Fibroblast of skin of abdomen (primary cell): ENCODE results near the gene CCDC83.
"Not testable (repeated sequence)": the region's sequence is repeated elsewhere in the genome, so short reads cannot be mapped to it uniquely, and the experiment has no call there.

Experiments used
- DNase-seq: peaks from one replicate; pipeline ENCODE4 v3.0.0-alpha.2; 2013

CCDC83 gene

DNA sequence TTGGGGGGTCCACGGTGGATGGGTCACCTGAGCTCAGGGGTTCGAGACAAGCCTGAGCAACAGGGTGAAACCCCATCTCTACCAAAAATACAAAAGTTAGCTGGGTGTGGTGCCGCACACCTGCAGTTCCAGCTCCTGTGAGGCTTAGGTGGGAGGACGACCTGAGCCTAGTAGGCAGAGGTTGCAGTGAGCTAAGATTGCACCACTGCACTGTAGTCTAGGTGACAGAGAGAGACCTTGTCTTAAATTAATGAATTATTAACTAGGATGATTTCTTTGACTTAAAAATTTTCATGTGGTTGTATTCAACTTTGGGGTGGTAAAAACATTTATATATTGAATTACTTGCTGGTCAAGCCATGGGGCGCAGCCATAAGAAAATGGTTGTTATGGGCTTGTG is 33.9 kb downstream of the CCDC83 start:
- DNase-seq = no peak

- DNase-seq = peak; percentile 76
These were observed 34.7 kb downstream of the CCDC83 start for GRCh38 chr11:85889676-85890579.

DNA sequence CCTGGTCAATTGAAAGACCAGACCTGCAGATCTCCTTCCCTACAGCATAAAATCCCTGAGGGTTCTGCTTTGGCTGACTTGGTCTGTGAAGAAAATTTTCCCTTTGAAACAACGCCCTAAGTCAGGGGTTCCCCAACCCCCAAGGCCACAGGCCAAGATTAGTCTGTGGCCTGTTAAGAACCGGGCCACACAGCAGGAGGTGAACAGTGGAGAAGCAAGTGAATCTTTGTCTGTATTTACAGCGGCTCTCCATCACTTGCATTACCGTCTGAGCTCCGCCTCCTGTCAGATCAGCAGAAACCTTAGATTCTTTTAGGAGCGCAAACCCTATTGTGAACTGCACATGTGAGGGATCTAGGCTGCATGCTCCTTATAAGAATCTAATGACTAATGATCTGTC is 38.2 kb downstream of the CCDC83 start:
- DNase-seq = no peak

- DNase-seq = no peak
These were observed 41.7 kb downstream of the CCDC83 start for GRCh38 chr11:85896876-85897275.

DNA sequence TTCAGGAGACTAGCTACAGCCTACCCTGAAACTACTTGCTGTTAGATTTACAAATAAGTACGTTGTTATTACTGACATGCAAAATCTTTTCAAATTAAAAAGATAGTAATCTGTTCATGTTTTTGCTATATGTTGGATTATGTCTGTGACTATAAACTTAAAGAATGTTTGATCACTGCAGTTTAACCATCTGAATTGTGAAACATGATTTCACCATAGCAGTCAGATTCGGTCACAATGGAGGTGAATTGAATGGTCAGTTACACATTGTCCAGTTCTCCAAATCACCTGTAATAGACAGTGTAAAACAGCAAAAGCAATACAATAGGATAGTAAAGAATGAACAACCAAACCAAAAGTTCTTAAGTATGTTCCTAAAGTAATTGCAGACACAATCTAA is 43.3 kb downstream of the CCDC83 start:
- no peak for DNase-seq

DNA sequence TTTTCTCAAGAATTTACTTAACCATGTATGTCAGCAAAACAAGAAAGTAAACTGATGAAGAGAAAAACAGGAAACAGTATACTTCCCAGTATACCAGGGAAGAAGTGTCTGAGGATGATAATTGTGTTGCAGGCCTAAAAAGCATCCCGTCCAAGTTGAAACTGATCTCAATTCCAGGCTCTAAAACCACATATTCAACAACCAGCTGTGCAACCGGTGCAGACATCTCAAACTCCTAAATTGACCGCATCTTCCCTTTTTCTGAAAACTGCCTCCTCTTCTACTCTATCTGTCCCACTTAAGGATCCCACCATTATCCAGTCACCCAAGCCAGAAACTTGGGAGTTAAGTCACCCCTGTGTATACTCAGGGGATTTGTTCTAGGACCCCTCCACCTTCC is 47.2 kb downstream of the CCDC83 start:
- DNase-seq = no peak

GRCh38 chr11:85903406-85903805 is 48.2 kb downstream of the CCDC83 start:
- no peak for DNase-seq

DNA sequence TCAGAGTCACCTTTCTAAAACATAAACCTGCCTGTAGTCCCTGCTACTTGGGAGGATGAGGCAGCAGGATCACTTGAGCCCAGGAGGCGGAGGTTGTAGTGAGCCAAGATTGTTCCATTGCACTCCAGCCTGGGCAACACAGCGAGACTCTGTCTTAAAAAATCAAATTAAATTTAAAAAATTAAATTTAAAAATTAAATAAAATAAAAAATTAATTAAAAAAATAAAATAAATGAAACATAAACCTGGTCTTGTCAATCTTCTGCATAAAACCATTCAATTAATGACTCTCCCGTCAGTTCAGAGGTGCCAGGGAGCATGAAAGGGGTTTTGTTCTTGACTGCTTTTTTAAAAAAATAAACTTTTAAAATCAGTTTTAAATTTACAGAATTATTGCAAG is 48.6 kb downstream of the CCDC83 start:
- no peak for DNase-seq

DNA sequence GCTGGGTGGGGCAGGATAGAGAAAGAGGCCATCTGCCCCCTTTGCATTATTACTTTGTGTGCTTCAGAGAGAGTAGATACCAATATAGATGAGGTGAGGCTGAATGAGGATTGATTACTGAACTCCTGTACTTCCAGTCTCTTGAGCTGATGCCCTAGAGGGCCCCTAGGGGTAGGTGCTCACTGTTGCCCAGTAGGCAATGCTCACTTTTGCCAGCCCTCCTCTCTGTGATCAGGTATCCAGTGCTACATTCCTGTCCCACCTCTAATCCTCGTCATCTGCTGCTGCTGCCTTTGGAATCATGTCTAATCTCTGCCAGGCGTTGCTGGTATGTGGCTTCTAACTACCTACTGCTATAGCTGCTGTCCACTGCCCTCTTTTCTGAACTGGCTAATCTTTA is 57.2 kb downstream of the CCDC83 start:
- DNase-seq = no peak

- no peak for DNase-seq
These were observed 58.3 kb downstream of the CCDC83 start for GRCh38 chr11:85913513-85913912.

DNA sequence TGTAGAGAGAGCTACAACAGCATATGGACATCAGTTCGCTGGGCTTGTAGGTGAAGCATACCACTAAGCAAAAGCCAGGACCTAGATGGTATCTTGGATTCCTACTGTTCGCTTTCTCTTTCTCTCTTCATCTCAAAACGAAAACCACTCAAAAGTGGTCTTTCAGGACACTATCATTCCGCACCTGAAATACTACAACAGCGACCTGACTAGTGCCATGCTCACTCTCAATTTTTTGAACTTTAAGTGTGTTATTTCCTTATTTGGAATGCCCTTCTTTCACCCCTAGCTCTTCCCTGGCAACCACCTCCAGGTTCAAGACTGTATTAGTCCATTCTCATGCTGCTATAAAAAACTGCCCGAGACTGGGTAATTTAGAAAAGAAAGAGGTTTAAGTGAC is 59.2 kb downstream of the CCDC83 start:
- no peak for DNase-seq

GRCh38 chr11:85918910-85919794 is 64.0 kb downstream of the CCDC83 start:
- peak; percentile 29 for DNase-seq

DNA sequence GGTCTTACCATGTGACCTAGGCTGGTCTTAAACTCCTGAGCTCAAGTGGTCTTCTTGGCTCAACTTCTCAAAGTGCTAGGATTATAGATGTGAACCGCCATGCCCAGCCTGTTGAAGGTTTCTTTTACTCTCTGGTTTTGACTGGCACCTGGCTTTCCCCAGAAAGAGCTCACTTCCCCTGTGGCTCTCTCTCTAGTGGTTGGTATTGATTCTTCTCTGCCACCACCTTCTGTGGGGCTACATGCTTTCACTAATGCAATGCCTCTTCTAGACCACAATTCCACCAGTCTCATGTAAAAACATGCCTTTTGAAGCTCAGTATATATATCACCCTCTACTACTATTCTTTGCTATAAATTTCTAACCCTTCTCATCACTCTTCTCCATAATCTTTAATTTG is 67.2 kb downstream of the CCDC83 start:
- no peak for DNase-seq

DNA sequence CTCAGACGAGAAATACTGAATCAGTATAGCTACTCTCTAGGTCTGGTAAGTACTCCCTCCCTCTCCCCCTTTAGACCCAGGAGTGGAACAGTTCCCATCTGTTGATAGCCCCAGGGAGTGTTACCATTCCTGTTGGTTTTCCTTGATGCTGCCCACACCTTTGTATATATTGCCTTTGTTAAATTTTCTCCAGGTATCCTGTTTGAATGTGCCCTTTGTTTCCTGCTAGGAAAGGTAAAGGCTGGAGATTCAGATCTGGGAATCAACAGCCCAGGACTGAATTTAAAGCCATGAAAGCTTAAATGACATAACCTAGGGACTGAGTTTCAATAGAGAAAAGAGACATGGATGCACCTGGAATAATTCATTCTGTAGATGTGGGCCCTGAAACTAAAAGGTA is 68.3 kb downstream of the CCDC83 start:
- no peak for DNase-seq

GRCh38 chr11:85926653-85927214 is 71.6 kb downstream of the CCDC83 start:
- DNase-seq = not testable (repeated sequence)

DNA sequence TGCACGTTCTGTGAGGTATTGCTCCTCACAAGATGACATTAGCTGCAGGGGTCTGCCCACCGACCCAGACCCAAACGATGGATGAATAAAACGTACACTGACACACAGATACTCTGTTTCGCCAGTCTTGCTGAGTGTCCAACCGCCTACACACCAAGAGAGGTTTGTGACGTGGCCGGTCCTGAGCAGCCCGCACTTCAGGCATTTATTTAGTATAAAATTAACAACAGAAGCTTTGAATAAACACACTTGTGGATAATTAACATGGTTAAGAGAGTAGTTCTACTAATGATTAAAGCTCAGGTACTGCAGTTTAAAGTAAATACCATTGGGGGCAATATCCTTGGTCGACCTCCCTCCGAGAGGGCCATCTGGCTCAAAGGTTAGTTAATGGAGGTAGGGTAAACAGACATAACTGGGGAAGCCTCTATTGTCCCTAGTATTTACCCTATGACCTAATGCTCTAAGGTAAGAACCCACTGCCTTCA is 75.7 kb downstream of the CCDC83 start:
- DNase-seq = no peak

DNA sequence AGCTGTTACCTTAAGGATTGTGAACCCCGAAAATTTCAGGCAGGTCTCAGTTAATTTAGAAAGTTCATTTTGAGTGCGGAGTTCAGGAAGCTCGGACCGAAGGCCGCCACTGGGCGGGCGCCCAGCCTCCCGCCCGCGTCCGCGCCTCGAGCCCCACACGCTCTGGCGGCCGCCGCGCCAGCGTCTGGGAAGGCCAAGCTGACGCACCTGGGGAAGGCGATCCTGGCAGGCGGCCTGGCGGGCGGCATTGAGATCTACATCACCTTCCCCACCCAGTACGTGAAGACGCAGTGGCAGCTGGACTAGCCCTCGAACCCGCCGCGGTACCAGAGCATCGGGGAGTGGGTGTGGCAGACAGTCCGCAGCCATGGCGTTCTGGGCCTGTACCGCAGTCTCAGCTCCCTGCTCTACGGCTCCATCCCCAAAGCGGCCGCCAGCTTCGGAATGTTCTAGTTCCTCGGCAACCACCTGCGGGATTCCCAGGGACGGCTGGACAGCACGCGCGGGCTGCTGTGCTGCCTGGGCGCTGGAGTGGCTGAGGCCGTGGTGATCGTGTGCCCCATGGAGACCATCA is 79.5 kb downstream of the CCDC83 start:
- no peak for DNase-seq

DNA sequence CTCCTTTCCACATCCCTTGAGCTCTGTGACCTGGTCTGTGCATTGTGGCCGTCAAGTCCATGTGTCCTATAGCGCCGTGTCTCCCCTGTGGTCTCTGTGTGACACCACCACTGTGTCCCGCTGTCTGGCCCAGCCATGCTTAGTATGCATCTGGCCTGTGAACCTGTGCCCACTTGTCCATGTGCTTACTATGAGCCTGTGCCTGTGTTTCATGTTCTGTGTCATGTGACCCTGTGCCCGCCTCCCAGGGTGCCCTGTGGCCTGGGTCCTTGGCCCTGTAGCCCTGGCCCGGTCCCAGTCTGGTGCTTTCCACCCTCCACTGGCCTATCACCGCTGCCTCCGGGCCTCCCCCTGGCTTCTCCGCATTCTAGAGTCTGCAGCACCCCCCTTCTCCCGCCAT is 80.6 kb downstream of the CCDC83 start:
- DNase-seq = no peak

DNA sequence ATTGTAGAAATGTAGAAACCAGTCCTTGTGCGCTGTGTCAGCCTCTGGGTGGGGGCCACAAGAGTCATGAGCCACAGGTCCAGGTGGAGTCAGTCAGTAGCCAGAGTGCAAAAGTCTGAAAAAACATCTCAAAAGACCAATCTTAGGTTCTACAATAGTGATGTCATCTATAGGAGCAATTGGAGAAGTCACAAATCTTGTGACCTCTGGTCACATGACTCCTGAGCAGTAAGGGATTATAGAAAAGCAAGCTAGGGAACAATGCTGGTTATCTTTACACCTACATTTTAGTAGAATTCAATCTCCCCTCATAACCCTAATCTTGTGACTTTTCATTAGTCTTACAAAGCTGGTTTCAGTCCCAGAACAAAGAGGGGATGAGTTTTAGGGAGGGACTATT is 82.7 kb downstream of the CCDC83 start:
- no peak for DNase-seq

GRCh38 chr11:85939099-85940015 is 84.2 kb downstream of the CCDC83 start:
- DNase-seq = no peak

DNA sequence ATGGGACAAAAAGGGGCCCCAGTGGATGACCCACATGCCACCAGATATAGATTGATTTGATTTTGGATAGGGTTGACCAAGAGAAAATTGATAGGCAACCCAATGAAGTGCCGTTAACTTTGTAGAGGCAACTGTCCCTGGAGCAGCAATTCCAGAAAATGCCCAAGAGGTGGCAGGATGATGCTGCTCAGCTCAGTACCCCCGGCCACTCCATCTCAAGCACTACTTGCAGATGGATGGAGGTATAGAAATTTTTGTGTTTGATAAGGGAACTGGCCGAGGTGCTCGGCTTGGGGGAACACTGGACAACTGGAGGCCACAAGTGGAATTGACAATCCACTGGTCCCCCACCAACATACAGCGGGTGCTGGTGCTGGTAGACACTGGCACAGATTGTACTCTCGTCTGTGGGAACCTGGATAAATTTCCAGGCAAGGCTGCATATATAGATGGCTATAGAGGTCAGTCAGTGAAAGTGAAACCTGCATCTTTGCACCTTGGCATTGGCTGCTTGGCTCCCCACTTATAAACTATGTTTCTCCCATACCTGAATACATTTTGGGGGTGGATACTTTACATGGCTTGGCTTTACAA is 86.3 kb downstream of the CCDC83 start:
- peak; percentile 66 for DNase-seq
